K562 (cell line): ENCODE data around the gene DNAAF8. TPM values are rescaled to one million over a fixed set of nuclear protein-coding genes. Genes with fewer than 3 reads are reported as not detected.

Experiments used
- CXXC5 ChIP-seq: fragments of 250-450 bp; sonication (Bioruptor Pico); IDR thresholded peaks from 2 replicates; pipeline ENCODE4 v1.8.0; 2022; ENCODE audit warnings: inconsistent platforms, mild to moderate bottlenecking, moderate library complexity
- GTF2E2 ChIP-seq: fragments of 200-800 bp; sonication (Bioruptor generic); IDR thresholded peaks from 2 replicates; pipeline ENCODE4 v1.6.1; 2016; ENCODE audit warnings: missing genetic modification characterization, missing compliant biosample characterization
- HMG20A ChIP-seq: fragments of 450-650 bp; formaldehyde crosslinking; conservative IDR thresholded peaks from 2 replicates; pipeline ENCODE4 v1.4.0; 2020; ENCODE audit warnings: mild to moderate bottlenecking, mixed read lengths
- NBN ChIP-seq: fragments of 450-650 bp; IDR thresholded peaks from 2 replicates; pipeline ENCODE4 v1.6.1; 2016; ENCODE audit warnings: low read depth, mild to moderate bottlenecking
- NCOA1 ChIP-seq: fragments of 450-650 bp; IDR thresholded peaks from 2 replicates; pipeline ENCODE4 v1.6.1; 2016; ENCODE audit warnings: low read depth
- NCOR1 ChIP-seq: fragments of 450-650 bp; IDR thresholded peaks from 2 replicates; pipeline ENCODE4 v1.6.1; 2016; ENCODE audit warnings: mild to moderate bottlenecking, moderate library complexity
- POU5F1 ChIP-seq: fragments of 150-350 bp; IDR thresholded peaks from 2 replicates; pipeline ENCODE4 v1.6.1; 2014; ENCODE audit warnings: borderline replicate concordance, low read length, low read depth, mild to moderate bottlenecking; ENCODE audit not compliant: partially characterized antibody
- SUPT5H ChIP-seq: fragments of 450-650 bp; IDR thresholded peaks from 2 replicates; pipeline ENCODE4 v1.6.1; 2016
- ZBTB17 ChIP-seq: fragments of 450-650 bp; formaldehyde crosslinking; IDR thresholded peaks from 2 replicates; pipeline ENCODE4 v1.4.0; 2020; ENCODE audit warnings: mild to moderate bottlenecking
- ZNF436 ChIP-seq: fragments of 250-450, 450-650 bp; sonication (Bioruptor Pico); formaldehyde crosslinking; IDR thresholded peaks from 2 replicates; pipeline ENCODE4 v1.7.0; 2020; ENCODE audit warnings: mild to moderate bottlenecking
- ZNF699 ChIP-seq: fragments of 250-450 bp; sonication (Bioruptor Pico); IDR thresholded peaks from 2 replicates; pipeline ENCODE4 v1.8.0; 2021; ENCODE audit warnings: mild to moderate bottlenecking, moderate library complexity; ENCODE audit not compliant: insufficient replicate concordance
- ZNF830 ChIP-seq: fragments of 250-450 bp; sonication (Bioruptor Pico); IDR thresholded peaks from 2 replicates; pipeline ENCODE4 v1.5.0; 2021; ENCODE audit warnings: mild to moderate bottlenecking
- polyA plus RNA-seq, 8 experiments: library from polyadenylated mRNA; depleted of rRNA in 4 of 8; stranded (reverse) in 5 of 8; unstranded in 3 of 8; fragments of >200 nt; fragmentation: Nextera tagmentation in 2 of 8; fragmentation: Illumina TruSeq in 1 of 8; extraction: Ambion mirVana in 2 of 8; extraction: Trizol in 1 of 8; gene quantifications; 2 replicates each; pipeline versions ENCODE4 v1.2.1 to v1.2.3, GENCODE V29; 2011 to 2014; ENCODE audit warnings: inconsistent platforms in 1 of 8, missing spikeins in 1 of 8
- total RNA-seq, 7 experiments: library from RNA; depleted of rRNA in 6 of 7; stranded (reverse); fragments of >200 nt in 6 of 7; fragmentation: Illumina TruSeq in 2 of 7; extraction: Trizol in 2 of 7; gene quantifications; 2 replicates each; pipeline versions ENCODE4 v1.2.1 to v1.2.3, GENCODE V29; 2011 to 2021; ENCODE audit warnings: low replicate concordance in 1 of 7
- TF ChIP-seq, protein P1 (sequence below): fragments of 450-650 bp; IDR thresholded peaks from 2 replicates; pipeline ENCODE4 v1.6.1; 2014; ENCODE audit warnings: low read depth, mild to moderate bottlenecking, moderate library complexity, borderline replicate concordance
- TF ChIP-seq, protein P2 (sequence below): fragments of 450-650 bp; IDR thresholded peaks from 2 replicates; pipeline ENCODE4 v1.6.1; 2016; ENCODE audit warnings: low read depth, mild to moderate bottlenecking, moderate library complexity
- TF ChIP-seq, protein P3 (sequence below): fragments of 250-450 bp; sonication (Bioruptor Pico); IDR thresholded peaks from 2 replicates; pipeline ENCODE4 v1.9.0; 2021; ENCODE audit warnings: mild to moderate bottlenecking, inconsistent platforms
- TF ChIP-seq, protein P4 (sequence below): fragments of 450-650 bp; formaldehyde crosslinking; IDR thresholded peaks from 2 replicates; pipeline ENCODE4 v1.4.0; 2022; ENCODE audit warnings: mild to moderate bottlenecking, moderate library complexity
- TF ChIP-seq, protein P5 (sequence below): fragments of 450-650 bp; formaldehyde crosslinking; IDR thresholded peaks from 2 replicates; pipeline ENCODE4 v1.4.0; 2020; ENCODE audit warnings: mild to moderate bottlenecking
- TF ChIP-seq, protein P6 (sequence below): fragments of 450-650 bp; IDR thresholded peaks from 2 replicates; pipeline ENCODE4 v1.6.1; 2016; ENCODE audit warnings: missing biosample characterization, missing genetic modification characterization
- TF ChIP-seq, protein P7 (sequence below): fragments of 250-450 bp; sonication (Bioruptor Pico); IDR thresholded peaks from 2 replicates; pipeline ENCODE4 v1.8.0; 2022; ENCODE audit warnings: moderate library complexity, mild to moderate bottlenecking, inconsistent platforms

Gene DNAAF8
- total and polyA plus RNA-seq, 9 of the 15 experiments (the other 6 are each of a cell fraction or from before 2014, with no cell fraction given), result 0.04 to 0.12 (median 0.10) TPM; not detected in 6

DNA sequence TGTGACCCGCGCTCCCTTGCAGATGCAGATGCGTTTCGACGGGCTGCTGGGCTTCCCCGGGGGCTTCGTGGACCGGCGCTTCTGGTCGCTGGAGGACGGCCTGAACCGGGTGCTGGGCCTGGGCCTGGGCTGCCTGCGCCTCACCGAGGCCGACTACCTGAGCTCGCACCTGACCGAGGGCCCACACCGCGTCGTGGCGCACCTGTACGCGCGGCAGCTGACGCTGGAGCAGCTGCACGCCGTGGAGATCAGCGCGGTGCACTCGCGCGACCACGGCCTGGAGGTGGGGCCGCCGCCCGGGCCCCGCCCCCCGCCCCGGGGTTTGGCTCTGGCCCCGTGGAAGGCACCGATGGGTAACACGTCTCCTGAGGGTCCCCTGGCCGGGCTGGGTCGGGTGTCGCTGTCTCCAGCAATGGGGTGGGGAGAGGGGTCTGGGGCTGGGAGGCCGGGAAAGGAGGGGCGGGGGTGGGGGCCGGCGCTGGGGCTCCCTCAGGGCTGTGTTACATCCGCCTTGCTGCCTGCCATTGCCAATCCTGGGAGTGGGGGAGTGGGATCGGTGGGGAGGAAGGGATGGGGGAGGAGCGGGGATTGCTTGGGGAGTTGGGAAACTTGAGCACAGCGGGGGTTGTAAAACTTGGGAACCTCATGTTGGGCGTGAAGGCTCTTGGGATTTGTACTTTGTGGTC, 40.2 kb upstream of the DNAAF8 start (continued):
- TF ChIP-seq SUPT5H (no peak; the same call in 1 of the 2 replicates), GTF2E2 (no peak), NBN (no peak), POU5F1 (no peak), ZNF830 (no peak), CXXC5 (CRISPR knock-in tag) (no peak), HMG20A (CRISPR knock-in tag) (no peak), ZNF699 (no peak), ZBTB17 (CRISPR knock-in tag) (no peak), NCOR1 (no peak), ZNF436 (CRISPR knock-in tag) (no peak), NCOA1 (no peak)
- TF ChIP-seq, protein P1, sequence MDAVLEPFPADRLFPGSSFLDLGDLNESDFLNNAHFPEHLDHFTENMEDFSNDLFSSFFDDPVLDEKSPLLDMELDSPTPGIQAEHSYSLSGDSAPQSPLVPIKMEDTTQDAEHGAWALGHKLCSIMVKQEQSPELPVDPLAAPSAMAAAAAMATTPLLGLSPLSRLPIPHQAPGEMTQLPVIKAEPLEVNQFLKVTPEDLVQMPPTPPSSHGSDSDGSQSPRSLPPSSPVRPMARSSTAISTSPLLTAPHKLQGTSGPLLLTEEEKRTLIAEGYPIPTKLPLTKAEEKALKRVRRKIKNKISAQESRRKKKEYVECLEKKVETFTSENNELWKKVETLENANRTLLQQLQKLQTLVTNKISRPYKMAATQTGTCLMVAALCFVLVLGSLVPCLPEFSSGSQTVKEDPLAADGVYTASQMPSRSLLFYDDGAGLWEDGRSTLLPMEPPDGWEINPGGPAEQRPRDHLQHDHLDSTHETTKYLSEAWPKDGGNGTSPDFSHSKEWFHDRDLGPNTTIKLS, result no peak
- TF ChIP-seq, protein P2, sequence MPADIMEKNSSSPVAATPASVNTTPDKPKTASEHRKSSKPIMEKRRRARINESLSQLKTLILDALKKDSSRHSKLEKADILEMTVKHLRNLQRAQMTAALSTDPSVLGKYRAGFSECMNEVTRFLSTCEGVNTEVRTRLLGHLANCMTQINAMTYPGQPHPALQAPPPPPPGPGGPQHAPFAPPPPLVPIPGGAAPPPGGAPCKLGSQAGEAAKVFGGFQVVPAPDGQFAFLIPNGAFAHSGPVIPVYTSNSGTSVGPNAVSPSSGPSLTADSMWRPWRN, result no peak
- TF ChIP-seq, protein P3, sequence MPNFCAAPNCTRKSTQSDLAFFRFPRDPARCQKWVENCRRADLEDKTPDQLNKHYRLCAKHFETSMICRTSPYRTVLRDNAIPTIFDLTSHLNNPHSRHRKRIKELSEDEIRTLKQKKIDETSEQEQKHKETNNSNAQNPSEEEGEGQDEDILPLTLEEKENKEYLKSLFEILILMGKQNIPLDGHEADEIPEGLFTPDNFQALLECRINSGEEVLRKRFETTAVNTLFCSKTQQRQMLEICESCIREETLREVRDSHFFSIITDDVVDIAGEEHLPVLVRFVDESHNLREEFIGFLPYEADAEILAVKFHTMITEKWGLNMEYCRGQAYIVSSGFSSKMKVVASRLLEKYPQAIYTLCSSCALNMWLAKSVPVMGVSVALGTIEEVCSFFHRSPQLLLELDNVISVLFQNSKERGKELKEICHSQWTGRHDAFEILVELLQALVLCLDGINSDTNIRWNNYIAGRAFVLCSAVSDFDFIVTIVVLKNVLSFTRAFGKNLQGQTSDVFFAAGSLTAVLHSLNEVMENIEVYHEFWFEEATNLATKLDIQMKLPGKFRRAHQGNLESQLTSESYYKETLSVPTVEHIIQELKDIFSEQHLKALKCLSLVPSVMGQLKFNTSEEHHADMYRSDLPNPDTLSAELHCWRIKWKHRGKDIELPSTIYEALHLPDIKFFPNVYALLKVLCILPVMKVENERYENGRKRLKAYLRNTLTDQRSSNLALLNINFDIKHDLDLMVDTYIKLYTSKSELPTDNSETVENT (CRISPR knock-in tag), result no peak
- TF ChIP-seq, protein P4, sequence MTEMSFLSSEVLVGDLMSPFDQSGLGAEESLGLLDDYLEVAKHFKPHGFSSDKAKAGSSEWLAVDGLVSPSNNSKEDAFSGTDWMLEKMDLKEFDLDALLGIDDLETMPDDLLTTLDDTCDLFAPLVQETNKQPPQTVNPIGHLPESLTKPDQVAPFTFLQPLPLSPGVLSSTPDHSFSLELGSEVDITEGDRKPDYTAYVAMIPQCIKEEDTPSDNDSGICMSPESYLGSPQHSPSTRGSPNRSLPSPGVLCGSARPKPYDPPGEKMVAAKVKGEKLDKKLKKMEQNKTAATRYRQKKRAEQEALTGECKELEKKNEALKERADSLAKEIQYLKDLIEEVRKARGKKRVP (CRISPR knock-in tag), result no peak
- TF ChIP-seq, protein P5, sequence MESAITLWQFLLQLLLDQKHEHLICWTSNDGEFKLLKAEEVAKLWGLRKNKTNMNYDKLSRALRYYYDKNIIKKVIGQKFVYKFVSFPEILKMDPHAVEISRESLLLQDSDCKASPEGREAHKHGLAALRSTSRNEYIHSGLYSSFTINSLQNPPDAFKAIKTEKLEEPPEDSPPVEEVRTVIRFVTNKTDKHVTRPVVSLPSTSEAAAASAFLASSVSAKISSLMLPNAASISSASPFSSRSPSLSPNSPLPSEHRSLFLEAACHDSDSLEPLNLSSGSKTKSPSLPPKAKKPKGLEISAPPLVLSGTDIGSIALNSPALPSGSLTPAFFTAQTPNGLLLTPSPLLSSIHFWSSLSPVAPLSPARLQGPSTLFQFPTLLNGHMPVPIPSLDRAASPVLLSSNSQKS, result no peak
- TF ChIP-seq, protein P6, sequence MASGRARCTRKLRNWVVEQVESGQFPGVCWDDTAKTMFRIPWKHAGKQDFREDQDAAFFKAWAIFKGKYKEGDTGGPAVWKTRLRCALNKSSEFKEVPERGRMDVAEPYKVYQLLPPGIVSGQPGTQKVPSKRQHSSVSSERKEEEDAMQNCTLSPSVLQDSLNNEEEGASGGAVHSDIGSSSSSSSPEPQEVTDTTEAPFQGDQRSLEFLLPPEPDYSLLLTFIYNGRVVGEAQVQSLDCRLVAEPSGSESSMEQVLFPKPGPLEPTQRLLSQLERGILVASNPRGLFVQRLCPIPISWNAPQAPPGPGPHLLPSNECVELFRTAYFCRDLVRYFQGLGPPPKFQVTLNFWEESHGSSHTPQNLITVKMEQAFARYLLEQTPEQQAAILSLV (tag), result no peak
- TF ChIP-seq, protein P7, sequence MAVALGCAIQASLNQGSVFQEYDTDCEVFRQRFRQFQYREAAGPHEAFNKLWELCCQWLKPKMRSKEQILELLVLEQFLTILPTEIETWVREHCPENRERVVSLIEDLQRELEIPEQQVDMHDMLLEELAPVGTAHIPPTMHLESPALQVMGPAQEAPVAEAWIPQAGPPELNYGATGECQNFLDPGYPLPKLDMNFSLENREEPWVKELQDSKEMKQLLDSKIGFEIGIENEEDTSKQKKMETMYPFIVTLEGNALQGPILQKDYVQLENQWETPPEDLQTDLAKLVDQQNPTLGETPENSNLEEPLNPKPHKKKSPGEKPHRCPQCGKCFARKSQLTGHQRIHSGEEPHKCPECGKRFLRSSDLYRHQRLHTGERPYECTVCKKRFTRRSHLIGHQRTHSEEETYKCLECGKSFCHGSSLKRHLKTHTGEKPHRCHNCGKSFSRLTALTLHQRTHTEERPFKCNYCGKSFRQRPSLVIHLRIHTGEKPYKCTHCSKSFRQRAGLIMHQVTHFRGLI, result no peak
